Chondrocyte (in vitro differentiated cells): Measurements from ENCODE around the gene DNAJC11. TPM values are rescaled to one million over a fixed set of nuclear protein-coding genes. Genes with fewer than 3 reads are reported as not detected.
A peak's percentile ranks its signal among the peaks of the same experiment; 100 is the strongest.

Experiments used
- DNase-seq: peaks from one replicate; pipeline ENCODE4 v3.0.0; 2021; ENCODE audit warnings: mixed read lengths, low spot score
- H3K27ac Mint-ChIP-seq: one replicate; pipeline ENCODE4 v1.8.0; 2021; ENCODE audit warnings: mild to moderate bottlenecking, moderate library complexity, mixed read lengths; ENCODE audit not compliant: unreplicated experiment
- H3K27me3 Mint-ChIP-seq: 2 replicates; pipeline ENCODE4 v1.8.0; 2021; ENCODE audit warnings: low read depth, mixed read lengths
- H3K36me3 Mint-ChIP-seq: 2 replicates; pipeline ENCODE4 v1.8.0; 2021; ENCODE audit warnings: low read depth, mixed read lengths
- H3K4me1 Mint-ChIP-seq: 2 replicates; pipeline ENCODE4 v1.8.0; 2021; ENCODE audit warnings: low read depth, mild to moderate bottlenecking, mixed read lengths
- H3K4me3 Mint-ChIP-seq: one replicate; pipeline ENCODE4 v1.8.0; 2021; ENCODE audit warnings: mild to moderate bottlenecking, moderate library complexity, mixed read lengths; ENCODE audit not compliant: unreplicated experiment
- H3K9me3 Mint-ChIP-seq: 2 replicates; pipeline ENCODE4 v1.8.0; 2021; ENCODE audit warnings: low read depth, mixed read lengths
- CTCF ChIP-seq: fragments of 200-600 bp; sonication (generic); IDR thresholded peaks from 2 replicates; pipeline ENCODE4 v1.5.0; 2021; ENCODE audit warnings: antibody characterized with exemption, mild to moderate bottlenecking, moderate library complexity
- total RNA-seq: library from RNA; stranded (reverse); gene quantifications from 3 replicates; pipeline ENCODE4 v1.2.1, GENCODE V29; 2021

Gene DNAJC11
- total RNA-seq, 1 donor from 2014 or later: 46.3 TPM

GRCh38 chr1:6686294-6686693 lies 15.3 kb downstream of the DNAJC11 start:
- no peak for DNase-seq
- peak overlapping the region; percentile 92 for H3K27ac Mint-ChIP-seq
- peaks cover 45% of the 10 kb centered on the region for H3K4me1 Mint-ChIP-seq
- H3K4me3 Mint-ChIP-seq: no peak overlapping the region
- no peaks in the 10 kb centered on the region for H3K36me3 Mint-ChIP-seq
- H3K27me3 Mint-ChIP-seq: no peaks in the 10 kb centered on the region
- no peaks in the 10 kb centered on the region for H3K9me3 Mint-ChIP-seq
- TF ChIP-seq CTCF: no peak

GRCh38 chr1:6685381-6685780 lies 16.2 kb downstream of the DNAJC11 start:
- Mint-ChIP-seq H3K9me3 (no peaks in the 10 kb centered on the region), H3K36me3 (peaks cover 4% of the 10 kb centered on the region), H3K4me3 (no peak overlapping the region), H3K27me3 (no peaks in the 10 kb centered on the region), H3K27ac (peak overlapping the region; percentile 92), H3K4me1 (peaks cover 45% of the 10 kb centered on the region)
- DNase-seq: no peak
- no peak for TF ChIP-seq CTCF

- no peak overlapping the region for H3K4me3 Mint-ChIP-seq
- H3K27ac Mint-ChIP-seq: no peak overlapping the region
- H3K9me3 Mint-ChIP-seq: no peaks in the 10 kb centered on the region
- TF ChIP-seq CTCF: no peak
- no peaks in the 10 kb centered on the region for H3K27me3 Mint-ChIP-seq
- peaks cover 36% of the 10 kb centered on the region for H3K4me1 Mint-ChIP-seq
- no peak for DNase-seq
- peaks cover 13% of the 10 kb centered on the region for H3K36me3 Mint-ChIP-seq
Measured at GRCh38 chr1:6683434-6683833, 18.2 kb downstream of the DNAJC11 start.

GRCh38 chr1:6675941-6676340 lies 25.7 kb downstream of the DNAJC11 start:
- Mint-ChIP-seq H3K27me3 (no peaks in the 10 kb centered on the region), H3K27ac (peak overlapping the region; percentile 70), H3K9me3 (no peaks in the 10 kb centered on the region), H3K4me3 (no peak overlapping the region), H3K36me3 (peaks cover 30% of the 10 kb centered on the region), H3K4me1 (peaks cover 25% of the 10 kb centered on the region)
- DNase-seq: no peak
- no peak for TF ChIP-seq CTCF

GRCh38 chr1:6674771-6675170 lies 26.8 kb downstream of the DNAJC11 start:
- no peak overlapping the region for H3K4me3 Mint-ChIP-seq
- H3K27ac Mint-ChIP-seq: no peak overlapping the region
- no peaks in the 10 kb centered on the region for H3K9me3 Mint-ChIP-seq
- H3K27me3 Mint-ChIP-seq: no peaks in the 10 kb centered on the region
- no peak for DNase-seq
- no peak for TF ChIP-seq CTCF
- H3K36me3 Mint-ChIP-seq: peaks cover 25% of the 10 kb centered on the region
- H3K4me1 Mint-ChIP-seq: peaks cover 25% of the 10 kb centered on the region
